Stimulated activated naive B cell treated with anti-CD40 and anti-IgM and Interleukin-4, amounts not matched to agents 10 μg/mL and 1 μg/mL and 100 μg/mL, for 72 hours (primary cell): ENCODE measurements around the gene SYNJ1.
"Not testable (repeated sequence)": the region's sequence is repeated elsewhere in the genome, so short reads cannot be mapped to it uniquely, and the experiment has no call there.

Experiments used
- ATAC-seq, 2 donors: fragments of 150-1000 bp; cut with Tn5 transposase; replicated peaks; 2 replicates each; pipeline ENCODE4 v1.10.0; 2021; ENCODE audit warnings: moderate library complexity in 1 of 2
- DNase-seq: peaks from one replicate; pipeline ENCODE4 v3.0.0; 2021
- H3K27ac Mint-ChIP-seq: one replicate; pipeline ENCODE4 v1.8.0; 2022; ENCODE audit warnings: mild to moderate bottlenecking, mixed read lengths
- H3K27me3 Mint-ChIP-seq, 2 donors: one replicate each; pipeline ENCODE4 v1.8.0; 2022; ENCODE audit warnings: mixed read lengths in 2 of 2
- H3K36me3 Mint-ChIP-seq, 2 donors: one replicate each; pipeline ENCODE4 v1.8.0; 2022; ENCODE audit warnings: mixed read lengths in 2 of 2, mild to moderate bottlenecking in 1 of 2
- H3K4me1 Mint-ChIP-seq, 2 donors: one replicate each; pipeline ENCODE4 v1.8.0; 2022; ENCODE audit warnings: mixed read lengths in 2 of 2, mild to moderate bottlenecking in 1 of 2
- H3K4me3 Mint-ChIP-seq, 2 donors: one replicate each; pipeline ENCODE4 v1.8.0; 2022; ENCODE audit warnings: mild to moderate bottlenecking in 2 of 2, mixed read lengths in 2 of 2, moderate library complexity in 1 of 2
- H3K9me3 Mint-ChIP-seq, 2 donors: one replicate each; pipeline ENCODE4 v1.8.0; 2022; ENCODE audit warnings: mixed read lengths in 2 of 2, mild to moderate bottlenecking in 1 of 2

Gene SYNJ1, protein sequence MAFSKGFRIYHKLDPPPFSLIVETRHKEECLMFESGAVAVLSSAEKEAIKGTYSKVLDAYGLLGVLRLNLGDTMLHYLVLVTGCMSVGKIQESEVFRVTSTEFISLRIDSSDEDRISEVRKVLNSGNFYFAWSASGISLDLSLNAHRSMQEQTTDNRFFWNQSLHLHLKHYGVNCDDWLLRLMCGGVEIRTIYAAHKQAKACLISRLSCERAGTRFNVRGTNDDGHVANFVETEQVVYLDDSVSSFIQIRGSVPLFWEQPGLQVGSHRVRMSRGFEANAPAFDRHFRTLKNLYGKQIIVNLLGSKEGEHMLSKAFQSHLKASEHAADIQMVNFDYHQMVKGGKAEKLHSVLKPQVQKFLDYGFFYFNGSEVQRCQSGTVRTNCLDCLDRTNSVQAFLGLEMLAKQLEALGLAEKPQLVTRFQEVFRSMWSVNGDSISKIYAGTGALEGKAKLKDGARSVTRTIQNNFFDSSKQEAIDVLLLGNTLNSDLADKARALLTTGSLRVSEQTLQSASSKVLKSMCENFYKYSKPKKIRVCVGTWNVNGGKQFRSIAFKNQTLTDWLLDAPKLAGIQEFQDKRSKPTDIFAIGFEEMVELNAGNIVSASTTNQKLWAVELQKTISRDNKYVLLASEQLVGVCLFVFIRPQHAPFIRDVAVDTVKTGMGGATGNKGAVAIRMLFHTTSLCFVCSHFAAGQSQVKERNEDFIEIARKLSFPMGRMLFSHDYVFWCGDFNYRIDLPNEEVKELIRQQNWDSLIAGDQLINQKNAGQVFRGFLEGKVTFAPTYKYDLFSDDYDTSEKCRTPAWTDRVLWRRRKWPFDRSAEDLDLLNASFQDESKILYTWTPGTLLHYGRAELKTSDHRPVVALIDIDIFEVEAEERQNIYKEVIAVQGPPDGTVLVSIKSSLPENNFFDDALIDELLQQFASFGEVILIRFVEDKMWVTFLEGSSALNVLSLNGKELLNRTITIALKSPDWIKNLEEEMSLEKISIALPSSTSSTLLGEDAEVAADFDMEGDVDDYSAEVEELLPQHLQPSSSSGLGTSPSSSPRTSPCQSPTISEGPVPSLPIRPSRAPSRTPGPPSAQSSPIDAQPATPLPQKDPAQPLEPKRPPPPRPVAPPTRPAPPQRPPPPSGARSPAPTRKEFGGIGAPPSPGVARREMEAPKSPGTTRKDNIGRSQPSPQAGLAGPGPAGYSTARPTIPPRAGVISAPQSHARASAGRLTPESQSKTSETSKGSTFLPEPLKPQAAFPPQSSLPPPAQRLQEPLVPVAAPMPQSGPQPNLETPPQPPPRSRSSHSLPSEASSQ (N-terminal part only)

DNA sequence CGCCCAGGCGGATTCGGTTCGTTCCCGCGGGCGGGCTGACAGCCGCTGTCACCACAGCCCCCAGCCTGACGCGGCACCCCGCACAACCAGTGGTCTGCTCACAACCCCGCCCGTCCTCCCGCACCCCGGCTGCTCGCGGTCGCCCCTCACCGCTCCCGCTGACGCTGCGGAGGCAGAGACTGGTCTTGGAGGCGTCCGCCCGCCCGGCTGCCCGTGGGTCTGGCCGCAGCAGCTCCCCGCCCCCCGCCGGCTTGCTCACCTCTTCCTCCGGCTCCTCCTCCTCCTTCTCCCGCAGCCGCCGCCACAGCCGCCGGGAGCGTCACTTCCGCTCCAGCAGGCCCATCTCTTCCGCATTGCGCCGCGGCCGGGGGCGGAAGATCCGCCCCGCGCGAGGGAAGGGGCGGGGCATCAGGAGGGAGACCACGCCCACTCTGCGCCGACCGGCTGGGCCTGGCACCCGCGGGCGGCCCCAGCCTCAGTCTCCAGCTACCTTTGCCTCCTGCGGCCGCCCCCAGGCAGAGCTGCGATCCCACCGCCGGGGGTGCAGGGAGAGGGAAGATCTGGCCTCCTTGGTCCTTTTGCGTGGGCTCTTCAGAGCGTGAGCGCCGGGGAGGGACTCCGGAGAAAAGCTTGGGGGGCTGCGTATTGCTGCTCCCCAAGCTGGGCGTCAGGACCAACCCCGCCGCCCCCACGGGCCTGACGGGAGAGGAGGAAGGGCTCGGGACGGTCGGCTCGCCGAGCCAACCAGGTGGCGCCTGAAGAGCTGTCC is at the start of gene SYNJ1:
Gene SYNJ1 (minus strand): TSS at position 327 of the 769 bp plus-strand sequence. CDS start 1,118 bp downstream, outside the sequence.
- H3K9me3 Mint-ChIP-seq = no peaks in the 10 kb centered on the region
- peaks cover 3 to 12% of the 10 kb centered on the region in 2 donors for H3K27me3 Mint-ChIP-seq
- H3K27ac Mint-ChIP-seq = peak within 1 kb of the TSS; percentile 92
- peaks cover 6 to 14% of the 10 kb centered on the region in 2 donors for H3K4me1 Mint-ChIP-seq
- DNase-seq = peak; percentile 91
- ATAC-seq = peak; percentile 92 to 93
- peaks cover 18 to 19% of the 10 kb centered on the region in 2 donors for H3K36me3 Mint-ChIP-seq
- peak within 1 kb of the TSS; percentile 95 to 99 for H3K4me3 Mint-ChIP-seq

DNA sequence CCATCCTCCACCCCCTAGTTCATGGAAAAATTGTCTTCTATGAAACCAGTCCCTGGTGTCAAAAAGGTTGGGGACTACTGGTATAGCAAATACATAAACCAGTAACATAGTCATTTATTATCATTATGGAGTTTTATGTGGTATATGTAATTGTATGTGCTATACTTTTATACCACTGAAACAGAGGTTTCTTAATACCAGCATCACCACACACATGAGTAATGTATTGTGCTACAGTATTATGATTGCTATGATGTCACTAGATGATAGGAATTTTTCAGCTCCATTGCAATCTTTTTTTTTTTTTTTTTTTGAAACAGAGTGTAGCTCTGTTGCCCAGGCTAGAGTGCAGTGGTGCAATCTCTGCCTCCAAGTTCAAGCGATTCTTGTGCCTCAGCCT is 49.5 kb upstream of the SYNJ1 start:
- Mint-ChIP-seq H3K27ac (no peak overlapping the region), H3K4me3 (no peak overlapping the region), H3K36me3 (no peaks in the 10 kb centered on the region), H3K4me1 (peaks cover 6 to 14% of the 10 kb centered on the region in 2 donors), H3K27me3 (no peaks in the 10 kb centered on the region), H3K9me3 (no peaks in the 10 kb centered on the region)
- ATAC-seq = no peak
- no peak for DNase-seq

DNA sequence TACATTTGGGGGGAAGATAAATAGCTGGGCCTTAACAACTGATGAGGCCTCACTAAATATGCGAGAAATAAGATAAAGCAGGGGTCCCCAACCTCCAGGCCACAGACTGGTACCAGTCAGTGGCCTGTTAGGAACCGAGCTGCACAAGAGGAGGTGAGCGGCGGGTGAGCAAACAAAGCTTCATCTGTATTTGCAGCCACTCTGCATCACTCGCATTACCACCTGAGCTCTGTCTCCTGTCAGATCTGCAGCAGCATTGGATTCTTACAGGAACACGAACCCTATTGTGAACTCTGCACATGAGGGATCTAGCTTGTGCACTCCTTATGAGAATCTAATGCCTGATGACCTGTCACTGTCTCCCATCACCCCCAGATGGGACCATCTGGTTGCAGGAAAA is 48.9 kb upstream of the SYNJ1 start:
- Mint-ChIP-seq H3K4me3 (no peak overlapping the region), H3K27me3 (no peaks in the 10 kb centered on the region), H3K36me3 (peaks cover 1% of the 10 kb centered on the region in 2 donors), H3K27ac (no peak overlapping the region), H3K9me3 (no peaks in the 10 kb centered on the region), H3K4me1 (peaks cover 8 to 19% of the 10 kb centered on the region in 2 donors)
- DNase-seq (no peak), ATAC-seq (no peak)

DNA sequence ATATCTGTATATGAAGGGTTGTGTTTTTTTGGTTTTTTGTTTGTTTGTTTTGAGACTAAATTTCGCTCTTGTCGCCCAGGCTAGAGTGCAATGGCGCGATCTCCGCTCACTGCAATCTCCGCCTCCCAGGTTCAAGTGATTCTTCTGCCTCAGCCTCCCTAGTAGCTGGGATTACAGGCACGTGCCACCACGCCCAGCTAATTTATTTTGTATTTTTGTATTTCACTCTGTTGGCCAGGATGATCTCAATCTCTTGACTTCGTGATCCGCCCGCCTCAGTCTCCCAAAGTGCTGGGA is 45.2 kb upstream of the SYNJ1 start:
- H3K4me1 Mint-ChIP-seq = peaks cover 13 to 32% of the 10 kb centered on the region in 2 donors
- H3K9me3 Mint-ChIP-seq = not testable (repeated sequence)

DNA sequence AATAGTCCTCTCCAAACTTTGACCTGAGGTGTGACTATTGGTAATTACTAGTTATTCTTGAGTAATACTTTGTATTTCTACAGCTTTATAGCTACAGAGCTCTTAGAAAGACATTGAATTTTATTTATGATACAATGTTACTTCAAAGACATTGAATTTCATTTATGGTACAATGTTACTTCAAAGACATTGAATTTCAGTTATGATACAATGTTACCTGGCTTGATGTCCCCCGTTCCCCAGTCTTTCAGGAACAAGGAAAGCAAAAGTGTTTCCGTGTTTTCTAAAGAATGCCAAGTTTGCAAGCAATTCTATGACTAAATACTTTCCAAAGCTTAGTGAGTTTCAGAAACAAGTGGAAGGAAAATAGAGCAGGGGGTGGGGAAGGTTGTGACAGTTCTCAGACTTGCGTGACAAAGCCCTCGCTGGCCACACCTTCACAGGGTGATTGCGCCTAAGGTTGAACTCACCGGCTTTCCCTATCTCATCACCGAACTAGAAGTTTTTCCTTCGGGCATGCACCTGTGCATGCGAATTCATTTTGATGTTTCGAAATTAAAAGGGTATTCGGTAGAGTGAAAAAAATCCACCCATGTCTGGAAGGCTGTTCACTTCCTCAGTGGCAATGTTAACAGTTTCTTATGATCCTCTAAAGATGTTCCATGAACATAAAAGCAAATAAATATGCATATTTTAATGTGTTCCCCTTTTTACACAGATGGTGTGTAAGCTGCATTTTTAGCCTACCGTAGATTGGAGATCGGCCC is 44.7 kb upstream of the SYNJ1 start:
- no peaks in the 10 kb centered on the region for H3K9me3 Mint-ChIP-seq
- H3K36me3 Mint-ChIP-seq = peaks cover 17 to 25% of the 10 kb centered on the region in 2 donors
- ATAC-seq (peak; percentile 43 to 59), DNase-seq (peak; percentile 59)
- H3K4me3 Mint-ChIP-seq = peak overlapping the region; percentile 96 to 98
- H3K27ac Mint-ChIP-seq = peak overlapping the region; percentile 98
- peaks cover 15 to 37% of the 10 kb centered on the region in 2 donors for H3K4me1 Mint-ChIP-seq
- H3K27me3 Mint-ChIP-seq = no peaks in the 10 kb centered on the region

More for the DNA sequence above, 45.2 kb upstream of the SYNJ1 start:
- Mint-ChIP-seq H3K4me3 (peak overlapping the region; percentile 96 to 98), H3K36me3 (peaks cover 12 to 20% of the 10 kb centered on the region in 2 donors), H3K27ac (peak overlapping the region; percentile 98)
- H3K27me3 Mint-ChIP-seq, DNase-seq, ATAC-seq: not testable (repeated sequence)

DNA sequence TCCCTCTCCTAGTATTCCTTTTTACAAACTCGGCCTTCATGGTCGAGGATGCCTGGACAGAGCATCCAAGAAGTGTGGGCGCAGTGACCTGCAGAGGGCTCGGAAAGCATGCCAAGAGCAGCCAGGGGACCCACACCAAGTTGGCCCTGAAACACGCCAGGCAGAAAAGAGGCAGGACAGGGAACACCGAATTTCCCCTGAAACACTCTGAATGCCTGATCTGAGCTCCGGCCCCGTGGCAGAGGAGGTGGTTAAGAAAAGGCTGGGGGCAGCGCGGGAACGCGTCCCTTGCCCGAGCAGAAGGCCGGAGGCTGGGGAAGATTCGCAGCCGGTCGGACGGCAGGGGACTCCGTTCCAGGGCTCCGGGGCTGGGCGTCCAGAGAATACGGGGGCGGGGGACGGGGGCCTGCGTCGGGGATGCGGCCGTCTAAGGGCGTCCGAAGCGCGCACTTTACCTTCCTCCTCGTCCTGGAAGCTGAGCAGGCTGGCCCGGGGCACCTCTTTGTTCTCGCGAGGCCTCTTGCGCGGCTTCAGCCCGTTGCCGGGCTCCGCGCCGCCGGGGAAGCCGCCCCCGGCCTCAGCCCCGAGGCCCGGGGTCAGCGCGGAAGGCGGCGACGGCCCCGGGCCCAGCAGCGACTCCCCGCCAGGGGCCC is 43.2 kb upstream of the SYNJ1 start:
- Mint-ChIP-seq H3K9me3 (peaks cover 0 to 1% of the 10 kb centered on the region in 2 donors), H3K4me1 (peaks cover 25 to 50% of the 10 kb centered on the region in 2 donors), H3K27ac (peak overlapping the region; percentile 95), H3K27me3 (no peaks in the 10 kb centered on the region), H3K36me3 (peaks cover 30 to 40% of the 10 kb centered on the region in 2 donors), H3K4me3 (peak overlapping the region; percentile 93 to 100)
- ATAC-seq (peak; percentile 52 to 59), DNase-seq (peak; percentile 52)

DNA sequence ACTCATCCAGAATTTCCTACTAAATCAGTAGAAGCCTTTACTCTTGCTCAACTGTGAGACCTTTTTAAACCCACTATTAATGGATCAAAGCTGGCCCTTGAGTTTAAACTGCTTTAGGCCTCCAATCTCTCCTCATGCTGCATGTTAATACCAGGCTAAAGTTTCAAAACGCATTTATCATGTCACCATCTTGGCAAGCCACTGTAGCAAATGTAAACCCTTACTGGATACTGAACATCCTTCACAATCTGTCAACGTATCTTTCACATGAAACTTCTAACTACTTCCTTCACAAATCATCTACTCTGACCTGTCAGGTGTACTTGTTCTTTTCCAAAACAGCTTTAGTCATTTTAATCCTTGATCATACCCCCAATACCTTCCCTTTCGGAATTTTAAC is 40.7 kb upstream of the SYNJ1 start:
- Mint-ChIP-seq H3K9me3 (peaks cover 0 to 1% of the 10 kb centered on the region in 2 donors), H3K27me3 (no peaks in the 10 kb centered on the region), H3K4me3 (no peak overlapping the region), H3K36me3 (peaks cover 43 to 60% of the 10 kb centered on the region in 2 donors), H3K27ac (no peak overlapping the region), H3K4me1 (peaks cover 36 to 65% of the 10 kb centered on the region in 2 donors)
- DNase-seq (no peak), ATAC-seq (no peak)

DNA sequence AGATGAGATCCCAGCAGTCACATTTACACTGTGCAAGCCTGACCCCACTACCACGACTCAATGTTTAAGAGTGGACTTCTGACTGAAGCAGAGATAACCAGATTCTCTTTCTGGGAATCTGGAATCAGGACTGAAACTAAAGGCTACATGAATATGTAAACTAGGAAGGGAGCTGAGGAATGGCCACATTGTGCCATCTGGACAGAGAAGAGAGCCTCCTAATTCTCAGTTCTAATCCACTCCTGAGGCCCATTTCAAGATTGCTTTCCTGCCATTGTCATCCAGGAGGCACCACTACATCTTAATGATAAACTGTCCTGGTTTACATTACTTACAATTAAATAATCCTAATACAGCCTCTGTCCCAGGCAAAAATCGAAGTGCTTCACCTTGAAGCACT is 37.2 kb upstream of the SYNJ1 start:
- no peaks in the 10 kb centered on the region for H3K27me3 Mint-ChIP-seq
- peaks cover 52 to 67% of the 10 kb centered on the region in 2 donors for H3K36me3 Mint-ChIP-seq
- H3K27ac Mint-ChIP-seq = peak overlapping the region; percentile 51
- H3K9me3 Mint-ChIP-seq = peaks cover 0 to 1% of the 10 kb centered on the region in 2 donors
- DNase-seq (no peak), ATAC-seq (no peak)
- H3K4me1 Mint-ChIP-seq = peaks cover 30 to 44% of the 10 kb centered on the region in 2 donors
- H3K4me3 Mint-ChIP-seq = no peak overlapping the region

DNA sequence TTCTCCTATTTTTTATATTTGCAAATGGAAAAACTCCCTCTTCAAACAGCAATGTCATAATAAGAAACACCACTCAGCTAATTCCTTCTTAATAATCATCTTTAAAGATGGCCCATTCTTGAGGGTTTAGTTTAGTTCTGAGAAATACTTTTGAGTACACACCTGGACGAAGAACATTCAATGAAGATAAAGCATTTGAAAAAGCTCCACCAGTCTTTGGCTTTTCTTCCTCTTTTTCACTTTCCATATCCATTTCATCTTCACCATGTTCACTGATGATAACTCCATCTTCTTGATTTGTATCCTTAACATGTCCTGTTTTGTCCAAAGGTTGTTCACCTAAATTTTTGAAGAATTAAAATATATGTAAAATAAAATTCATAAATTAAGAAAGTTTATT is 36.4 kb upstream of the SYNJ1 start:
- no peaks in the 10 kb centered on the region for H3K27me3 Mint-ChIP-seq
- H3K4me1 Mint-ChIP-seq = peaks cover 30 to 43% of the 10 kb centered on the region in 2 donors
- H3K36me3 Mint-ChIP-seq = peaks cover 52 to 72% of the 10 kb centered on the region in 2 donors
- no peak overlapping the region for H3K27ac Mint-ChIP-seq
- no peak for DNase-seq
- H3K9me3 Mint-ChIP-seq = peaks cover 0 to 1% of the 10 kb centered on the region in 2 donors
- peak; percentile 27 to 41 for ATAC-seq
- H3K4me3 Mint-ChIP-seq = no peak overlapping the region

DNA sequence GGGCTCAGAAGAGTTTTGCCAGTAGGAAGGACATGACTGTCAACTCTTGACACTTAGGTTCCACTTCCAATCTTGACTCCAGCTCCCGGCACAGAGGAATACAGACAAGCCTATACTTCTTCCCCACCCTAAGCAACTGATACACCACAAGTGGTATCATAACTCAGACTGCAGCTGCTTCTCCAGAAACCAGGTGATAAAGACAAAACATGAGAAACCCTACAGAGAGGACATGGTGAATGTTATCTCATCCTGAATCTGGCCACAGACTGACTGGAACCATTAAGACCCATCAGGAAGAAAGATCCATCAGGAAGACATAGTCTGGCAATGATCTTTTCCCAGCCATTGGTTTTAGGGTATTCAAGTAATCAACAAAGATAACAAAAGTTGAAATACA is 30.0 kb upstream of the SYNJ1 start:
- H3K4me3 Mint-ChIP-seq = no peak overlapping the region
- H3K27ac Mint-ChIP-seq = no peak overlapping the region
- ATAC-seq (no peak), DNase-seq (no peak)
- no peaks in the 10 kb centered on the region for H3K27me3 Mint-ChIP-seq
- H3K9me3 Mint-ChIP-seq = no peaks in the 10 kb centered on the region
- no peaks in the 10 kb centered on the region for H3K4me1 Mint-ChIP-seq
- H3K36me3 Mint-ChIP-seq = peaks cover 31 to 46% of the 10 kb centered on the region in 2 donors

DNA sequence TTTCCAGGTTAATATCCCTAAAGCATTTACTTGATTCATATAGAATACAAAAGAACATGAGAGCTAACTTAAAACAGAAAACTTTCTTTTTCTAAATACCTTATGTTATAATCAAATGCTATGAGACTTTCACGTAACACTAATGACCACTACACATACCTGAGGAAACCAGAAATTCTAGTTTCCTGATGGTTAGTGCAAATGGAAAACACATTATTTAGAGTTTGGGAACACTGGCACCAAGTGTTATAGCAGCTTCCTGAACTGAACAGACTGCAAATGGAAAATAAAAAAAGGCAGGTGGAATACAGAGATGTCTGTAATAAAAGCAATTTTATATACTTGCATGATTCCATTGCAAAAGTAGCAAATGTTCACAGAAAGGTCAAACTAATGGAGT is 28.3 kb upstream of the SYNJ1 start:
- H3K4me3 Mint-ChIP-seq = no peak overlapping the region
- peaks cover 0 to 1% of the 10 kb centered on the region in 2 donors for H3K4me1 Mint-ChIP-seq
- peaks cover 26 to 53% of the 10 kb centered on the region in 2 donors for H3K36me3 Mint-ChIP-seq
- ATAC-seq (no peak), DNase-seq (no peak)
- H3K9me3 Mint-ChIP-seq = no peaks in the 10 kb centered on the region
- no peak overlapping the region for H3K27ac Mint-ChIP-seq
- H3K27me3 Mint-ChIP-seq = no peaks in the 10 kb centered on the region

DNA sequence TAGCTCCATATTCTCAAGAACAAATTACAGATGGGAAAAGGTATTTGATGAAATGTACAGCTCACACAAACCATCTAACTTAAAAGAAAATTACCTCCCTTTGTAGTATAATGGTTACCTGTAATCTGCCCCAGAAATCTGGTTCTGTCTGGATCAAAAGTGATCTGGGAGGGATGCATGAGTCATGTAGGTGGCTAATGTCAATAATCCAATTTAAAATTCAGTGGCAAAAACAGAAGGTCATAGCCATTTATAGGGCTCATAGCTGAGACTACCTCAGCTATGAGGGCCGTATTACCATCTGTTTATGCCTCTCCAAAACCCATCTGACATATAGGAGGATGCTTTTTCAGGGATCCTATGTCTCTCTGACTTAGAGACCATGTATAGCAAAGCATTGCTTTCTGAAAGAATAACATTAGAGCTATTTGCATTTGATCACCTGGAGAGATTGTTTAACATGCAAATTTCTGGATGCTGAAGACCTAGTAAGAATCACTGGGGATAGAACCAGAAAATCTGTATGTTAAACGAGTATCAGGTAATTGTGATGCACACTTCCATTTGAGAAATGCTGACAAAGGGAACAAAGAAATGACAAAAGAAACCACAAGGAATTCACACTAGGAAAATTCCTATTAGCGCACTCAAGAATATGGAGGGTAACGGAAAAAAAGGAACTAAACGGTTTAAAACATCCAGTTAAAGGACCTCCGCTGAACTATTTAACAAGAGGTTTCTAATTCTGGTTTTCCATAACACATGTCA is 26.2 kb upstream of the SYNJ1 start:
- peaks cover 0 to 18% of the 10 kb centered on the region in 2 donors for H3K4me1 Mint-ChIP-seq
- ATAC-seq (no peak), DNase-seq (no peak)
- peaks cover 34 to 57% of the 10 kb centered on the region in 2 donors for H3K36me3 Mint-ChIP-seq
- H3K9me3 Mint-ChIP-seq = no peaks in the 10 kb centered on the region
- H3K27ac Mint-ChIP-seq = no peak overlapping the region
- no peak overlapping the region for H3K4me3 Mint-ChIP-seq
- H3K27me3 Mint-ChIP-seq = no peaks in the 10 kb centered on the region
